ENCODE measurements around the gene STK32C.

GRCh38 chr10:132293813-132294520, 13.8 kb downstream of the STK32C start:
- TF ChIP-seq CTCF (IDR thresholded peaks at IDR 0.05 in 8 of 11, conservative IDR thresholded peaks at IDR 0.05 in 3 of 11) (no peak), POLR2A (IDR thresholded peaks at IDR 0.05) (no peak), POLR2AphosphoS5 (IDR thresholded peaks at IDR 0.05) (no peak)

Data from spleen (tissue), 7 donors.